HG02870 (cell line): ENCODE measurements around the gene POU3F2.

Source experiments
- ATAC-seq: cut with Tn5 transposase; IDR thresholded peaks from one replicate; pipeline ENCODE4 v1.9.1; 2021; ENCODE audit warnings: mild to moderate bottlenecking, moderate library complexity; ENCODE audit not compliant: unreplicated experiment

The POU3F2 gene

GRCh38 chr6:98830146-98830545 lies 4.2 kb upstream of the POU3F2 start:
- no peak for ATAC-seq

- no peak for ATAC-seq
These were observed 3.1 kb upstream of the POU3F2 start for GRCh38 chr6:98831057-98831958.

GRCh38 chr6:98831959-98832283 lies 2.5 kb upstream of the POU3F2 start:
- ATAC-seq, result no peak

GRCh38 chr6:98832284-98833056 lies 1.9 kb upstream of the POU3F2 start:
- no peak for ATAC-seq

GRCh38 chr6:98833057-98833306 lies 1.4 kb upstream of the POU3F2 start:
- no peak for ATAC-seq

- ATAC-seq, result no peak
These were observed 891 bp upstream of the POU3F2 start for GRCh38 chr6:98833307-98834059.

GRCh38 chr6:98835149-98836024 lies 1.0 kb downstream of the POU3F2 start:
- ATAC-seq, result no peak

GRCh38 chr6:98836025-98836961 lies 1.9 kb downstream of the POU3F2 start:
- no peak for ATAC-seq

GRCh38 chr6:98836962-98837944 lies 2.9 kb downstream of the POU3F2 start:
- ATAC-seq, result no peak

- no peak for ATAC-seq
These were observed 3.7 kb downstream of the POU3F2 start for GRCh38 chr6:98838032-98838431.

GRCh38 chr6:98838975-98839374 lies 4.6 kb downstream of the POU3F2 start:
- ATAC-seq, result no peak

GRCh38 chr6:98839781-98840361 lies 5.5 kb downstream of the POU3F2 start:
- no peak for ATAC-seq

- no peak for ATAC-seq
These were observed 6.0 kb downstream of the POU3F2 start for GRCh38 chr6:98840385-98840784.

GRCh38 chr6:98840996-98841513 lies 6.7 kb downstream of the POU3F2 start:
- no peak for ATAC-seq

- no peak for ATAC-seq
These were observed 7.4 kb downstream of the POU3F2 start for GRCh38 chr6:98841621-98842341.

GRCh38 chr6:98842342-98843180 lies 8.2 kb downstream of the POU3F2 start:
- no peak for ATAC-seq
